ENCODE data around the gene NNMT.

The NNMT gene

DNA sequence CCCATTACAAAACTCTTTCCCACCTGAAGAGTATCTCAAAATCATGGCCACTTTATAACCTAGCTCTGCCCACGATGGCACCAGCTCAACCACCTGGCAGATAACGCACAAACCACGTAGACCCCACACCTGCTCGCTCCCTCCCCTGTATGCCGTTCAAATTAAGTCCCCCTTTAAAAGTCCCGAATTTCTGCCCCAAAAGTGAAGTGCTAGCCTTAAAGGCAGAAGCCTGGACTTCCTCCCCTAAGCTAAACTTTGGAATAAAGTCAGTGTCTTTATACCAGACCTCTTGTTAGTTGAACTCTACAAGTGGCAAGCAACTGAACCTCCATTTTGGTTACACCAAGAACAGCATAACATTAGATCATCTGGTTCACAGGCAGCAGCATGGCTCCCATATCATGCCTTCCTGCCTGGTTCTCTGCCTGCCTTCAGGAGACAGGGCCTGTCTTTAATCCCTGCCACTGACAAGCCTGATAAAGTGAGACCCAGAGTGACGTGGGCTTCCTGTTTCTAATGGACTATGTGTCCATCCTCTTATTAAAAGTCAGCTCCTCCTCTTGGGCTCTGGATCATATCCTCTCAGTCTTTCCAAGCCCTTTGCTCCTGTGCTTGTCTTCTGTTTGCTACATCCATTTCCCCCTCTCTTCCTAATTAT is 32.6 kb upstream of the NNMT start:
- DNase-seq (ENCODE audit: low spot score), result peak; percentile 45

DNA sequence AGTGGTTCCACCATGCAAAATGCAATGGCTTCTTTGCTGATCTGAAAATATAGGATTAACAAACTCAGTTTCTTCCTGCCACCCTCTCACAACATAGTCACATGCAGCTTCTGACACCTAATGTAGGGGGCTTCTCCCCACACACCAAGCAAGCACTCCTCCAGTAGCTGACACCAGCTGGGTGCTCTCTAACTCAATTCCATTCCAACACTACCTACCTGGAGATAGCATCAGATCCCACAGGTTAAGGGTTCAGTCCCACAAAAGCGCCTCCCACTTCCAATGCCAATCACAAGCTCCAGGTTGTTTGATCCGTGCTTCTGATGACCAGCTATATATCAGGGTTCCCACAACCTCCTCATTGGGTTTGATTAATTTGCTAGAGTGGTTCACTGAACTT is 31.8 kb upstream of the NNMT start:
- peak; percentile 30 for DNase-seq (ENCODE audit: low spot score)

DNA sequence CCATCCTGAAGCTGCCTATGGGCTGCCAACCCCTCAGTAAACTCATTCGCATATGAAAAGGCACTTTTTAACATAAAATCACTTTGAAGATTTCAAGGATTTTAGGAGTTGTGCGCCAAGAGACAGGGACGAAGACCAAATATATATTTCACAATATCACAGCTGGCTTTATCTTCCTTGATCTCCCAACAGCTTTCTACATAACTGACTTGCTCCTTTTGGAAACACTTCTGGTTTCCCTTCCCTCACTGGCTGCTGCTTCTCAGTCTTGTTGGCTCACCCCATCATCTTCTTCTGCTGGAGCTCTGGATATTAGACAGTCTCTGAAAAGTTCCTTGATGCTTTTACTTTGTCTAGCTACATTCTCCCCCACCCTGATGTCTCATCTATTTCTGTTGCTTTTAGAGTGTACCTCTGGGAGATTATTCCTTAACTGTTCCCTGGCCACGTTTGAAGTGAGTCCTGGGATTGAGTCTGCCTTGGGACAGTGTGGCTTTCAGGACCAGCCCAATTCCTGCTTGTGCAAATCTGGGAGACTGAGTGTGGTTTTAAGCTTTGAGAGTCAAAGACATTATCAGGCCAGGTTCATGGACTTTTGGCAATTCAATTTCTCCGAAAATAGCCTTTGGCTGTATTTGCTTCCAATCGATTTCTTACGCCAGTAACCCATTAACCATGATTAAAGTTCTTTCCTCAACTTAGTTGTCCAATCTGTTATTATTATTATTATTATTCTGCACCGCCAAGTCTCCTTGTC is 30.9 kb upstream of the NNMT start:
- DNase-seq (ENCODE audit: low spot score), result no peak

DNA sequence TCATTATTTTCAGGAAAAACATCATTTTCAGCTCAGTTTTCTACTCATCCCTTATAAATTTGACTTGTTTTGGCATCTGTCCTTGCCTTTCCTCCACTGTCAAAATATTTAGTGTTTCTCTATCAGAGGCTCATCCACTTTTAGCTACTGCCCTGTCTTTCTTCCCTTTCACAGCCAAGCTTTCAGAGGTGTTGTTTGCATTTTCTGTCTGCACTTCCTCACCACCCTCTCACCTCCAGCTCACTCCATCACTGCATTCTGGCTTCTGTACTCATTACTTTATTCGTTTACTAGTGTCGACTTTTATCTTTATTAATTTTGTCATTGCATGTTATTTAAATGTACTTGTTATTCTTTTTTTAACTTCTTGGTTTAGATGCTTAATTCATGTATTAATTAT is 26.7 kb upstream of the NNMT start:
- DNase-seq (ENCODE audit: low spot score), result no peak

DNA sequence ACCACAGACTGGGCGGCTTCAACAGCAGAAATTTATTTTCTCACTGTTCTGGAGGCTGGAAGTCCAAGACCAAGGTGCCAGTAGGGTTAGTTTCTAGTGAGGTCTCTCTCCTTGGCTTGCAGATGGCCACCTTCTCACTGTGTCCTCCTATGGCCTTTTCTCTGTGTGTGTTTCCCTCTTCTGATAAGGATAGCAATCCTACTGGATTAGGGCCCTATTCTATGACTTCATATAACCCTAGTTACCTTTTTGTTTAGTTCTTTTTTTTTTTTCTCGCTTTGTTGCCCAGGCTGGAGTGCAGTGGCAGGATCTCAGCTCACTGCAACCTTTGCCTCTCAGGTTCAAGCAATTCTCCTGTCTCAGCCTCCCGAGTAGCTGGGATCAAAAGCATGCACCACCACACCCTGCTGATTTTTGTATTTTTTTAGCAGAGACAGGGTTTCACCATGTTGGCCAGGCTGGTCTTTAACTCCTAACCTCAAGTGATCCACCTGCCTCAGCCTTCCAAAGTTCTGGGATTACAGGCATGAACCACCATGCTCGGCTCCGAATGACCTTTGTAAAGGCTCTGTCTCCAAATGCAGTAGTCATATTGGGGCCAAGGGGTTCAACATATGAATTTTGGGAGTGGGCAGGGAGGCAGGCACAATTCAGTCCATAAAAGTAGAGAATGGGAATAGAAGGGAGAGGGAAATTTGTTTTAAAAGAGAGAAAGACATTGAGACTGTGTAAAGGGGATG is 25.5 kb upstream of the NNMT start:
- DNase-seq (ENCODE audit: low spot score), result no peak

DNA sequence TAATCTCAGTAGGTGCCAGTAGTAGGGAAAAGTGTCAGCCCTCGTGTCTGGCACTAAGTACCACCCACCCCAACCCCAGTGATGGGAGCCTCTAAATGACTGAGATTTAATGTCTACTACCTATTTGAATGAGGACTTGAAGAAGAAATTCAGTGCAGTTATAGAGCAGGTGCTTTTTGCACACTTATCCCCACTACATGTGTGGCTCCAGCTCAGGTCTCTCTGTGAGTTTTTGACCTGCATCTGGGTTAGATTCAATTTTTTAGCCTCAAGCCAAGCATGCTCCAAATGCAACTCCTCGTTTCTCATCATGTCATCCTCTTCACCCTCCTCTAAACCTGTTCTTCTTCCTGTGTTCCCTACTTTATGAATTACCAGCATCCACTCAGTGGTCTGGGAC is 24.9 kb upstream of the NNMT start:
- no peak for DNase-seq (ENCODE audit: low spot score)

DNA sequence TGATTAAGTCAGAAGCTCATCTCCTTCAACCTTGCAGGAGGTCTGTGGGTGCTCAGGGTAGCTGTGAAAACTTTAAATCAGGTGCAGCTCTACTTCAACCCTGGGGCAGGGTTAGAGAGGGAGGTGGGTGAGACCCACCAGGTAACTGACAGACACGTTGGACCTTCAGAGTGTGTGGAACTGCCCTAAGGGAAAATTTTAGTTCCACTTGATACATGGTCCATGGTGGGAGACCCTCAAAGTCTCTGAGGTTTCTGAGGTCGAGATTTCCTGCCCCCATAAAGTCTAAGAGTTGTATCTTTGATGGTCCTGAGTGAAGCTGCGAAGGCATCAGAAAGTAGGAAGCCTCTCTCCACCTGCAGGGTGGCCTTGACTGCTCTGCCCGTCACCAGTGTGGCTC is 23.9 kb upstream of the NNMT start:
- no peak for DNase-seq (ENCODE audit: low spot score)

DNA sequence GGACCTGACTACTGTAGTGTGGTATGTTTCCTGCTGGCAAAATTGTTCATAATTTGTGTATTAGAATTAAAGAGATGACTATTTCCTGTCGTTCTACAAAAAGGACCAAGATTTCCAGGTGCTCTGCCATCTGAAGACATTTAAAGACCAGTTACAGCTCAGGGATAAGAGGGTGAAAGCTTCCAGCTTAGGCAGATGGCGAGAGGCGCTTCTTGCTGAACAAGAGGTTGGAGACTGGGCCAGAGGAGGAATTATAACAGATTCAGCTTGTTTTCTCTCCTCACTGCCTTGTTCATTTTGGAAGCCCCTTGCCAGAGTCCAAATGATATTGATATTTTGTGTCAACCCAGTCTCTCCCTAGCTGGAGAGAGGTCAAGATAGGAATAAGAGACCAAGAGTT is 23.1 kb upstream of the NNMT start:
- DNase-seq (ENCODE audit: low spot score), result no peak

DNA sequence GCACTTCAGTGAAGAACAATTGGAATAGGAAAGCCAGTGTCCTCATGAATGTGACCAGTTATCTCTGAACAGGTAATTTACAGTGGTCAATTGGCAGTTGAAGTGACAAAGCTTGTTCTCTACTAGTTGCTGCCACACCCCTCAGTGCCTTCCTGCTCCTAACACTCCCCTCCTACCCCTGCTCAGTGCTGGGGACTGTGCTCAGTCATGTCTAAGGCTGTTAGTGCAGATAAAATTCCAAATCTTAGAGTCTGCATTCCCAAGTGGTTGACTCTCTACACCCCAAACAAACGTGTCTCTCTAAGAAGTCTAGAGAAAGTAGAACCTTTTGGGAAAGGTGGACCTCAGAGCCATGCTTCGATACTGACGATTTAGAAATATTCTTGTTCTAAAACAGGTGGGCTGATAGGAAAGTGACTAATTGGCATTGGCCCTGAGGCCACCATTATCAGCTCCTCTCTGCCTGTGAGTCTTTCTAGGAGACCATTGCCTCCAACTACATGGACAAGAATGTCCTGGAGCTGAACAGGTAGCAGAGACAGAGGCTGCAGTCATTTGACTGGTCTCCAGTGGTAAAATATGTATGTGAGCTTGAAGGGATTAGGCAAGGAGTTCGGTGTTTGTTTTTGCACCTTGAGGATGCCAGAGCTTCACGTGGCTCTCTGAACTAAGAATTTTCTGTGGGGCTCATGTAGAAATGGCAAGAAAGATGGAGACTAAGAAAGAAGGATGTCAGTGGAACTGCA is 22.1 kb upstream of the NNMT start:
- DNase-seq (ENCODE audit: low spot score), result no peak

DNA sequence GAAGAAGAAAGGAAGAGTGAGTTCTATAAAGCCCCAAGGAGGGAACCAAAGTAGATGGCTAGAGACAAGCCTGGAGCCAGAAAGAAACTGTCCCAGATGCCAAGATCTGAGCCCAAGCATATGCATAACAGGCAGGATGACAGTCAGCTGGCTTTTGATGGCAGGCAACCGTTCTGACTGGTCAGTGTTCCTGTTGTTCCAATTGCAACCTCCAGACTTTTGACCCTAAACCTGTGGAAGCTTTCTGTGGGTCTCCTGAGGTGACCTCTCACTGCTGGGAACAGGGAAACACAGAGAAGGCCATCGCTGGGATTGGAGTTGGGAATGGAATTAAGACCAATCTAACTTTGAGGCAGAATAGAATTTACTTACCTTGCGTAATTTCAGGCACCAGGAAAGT is 21.6 kb upstream of the NNMT start:
- no peak for DNase-seq (ENCODE audit: low spot score)

DNA sequence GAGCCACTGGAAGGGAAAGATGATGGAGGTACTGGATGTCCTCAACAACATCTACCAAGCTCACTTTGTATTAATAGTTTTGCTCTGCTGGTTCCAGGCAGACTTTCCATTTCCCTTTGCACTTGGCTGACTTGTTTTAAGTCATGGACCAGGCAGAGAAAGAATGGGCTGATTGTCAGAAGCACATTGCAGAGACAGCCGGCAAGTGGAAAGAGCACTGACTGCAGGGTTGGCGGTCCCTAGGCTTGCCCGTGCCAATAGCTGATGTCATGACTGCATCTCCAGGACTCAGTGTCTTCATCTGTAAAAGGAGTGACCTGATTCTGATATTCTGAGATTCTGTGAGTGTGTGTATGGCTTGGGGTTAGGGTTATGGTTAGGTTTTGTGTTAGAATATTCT is 20.9 kb upstream of the NNMT start:
- no peak for DNase-seq (ENCODE audit: low spot score)

DNA sequence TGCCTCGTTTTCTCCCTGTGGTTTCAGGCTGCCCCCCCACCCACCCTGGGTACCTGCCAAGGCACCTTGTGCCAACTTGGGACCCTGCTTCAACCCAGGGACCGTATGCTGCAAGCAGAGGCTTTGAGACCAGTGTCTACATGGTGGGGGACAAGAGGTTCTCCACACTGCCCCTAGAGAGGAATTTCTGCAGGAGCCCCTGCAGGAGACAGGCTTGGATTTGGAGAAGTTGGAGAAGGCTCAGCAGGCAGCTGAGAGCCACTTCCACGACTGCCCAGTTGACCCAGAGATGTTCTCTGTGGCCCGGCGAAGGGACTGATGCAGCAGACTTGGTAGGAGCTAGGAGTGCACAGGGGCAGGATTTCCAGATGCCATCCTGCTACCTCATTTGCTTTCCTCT is 20.1 kb upstream of the NNMT start:
- no peak for DNase-seq (ENCODE audit: low spot score)

DNA sequence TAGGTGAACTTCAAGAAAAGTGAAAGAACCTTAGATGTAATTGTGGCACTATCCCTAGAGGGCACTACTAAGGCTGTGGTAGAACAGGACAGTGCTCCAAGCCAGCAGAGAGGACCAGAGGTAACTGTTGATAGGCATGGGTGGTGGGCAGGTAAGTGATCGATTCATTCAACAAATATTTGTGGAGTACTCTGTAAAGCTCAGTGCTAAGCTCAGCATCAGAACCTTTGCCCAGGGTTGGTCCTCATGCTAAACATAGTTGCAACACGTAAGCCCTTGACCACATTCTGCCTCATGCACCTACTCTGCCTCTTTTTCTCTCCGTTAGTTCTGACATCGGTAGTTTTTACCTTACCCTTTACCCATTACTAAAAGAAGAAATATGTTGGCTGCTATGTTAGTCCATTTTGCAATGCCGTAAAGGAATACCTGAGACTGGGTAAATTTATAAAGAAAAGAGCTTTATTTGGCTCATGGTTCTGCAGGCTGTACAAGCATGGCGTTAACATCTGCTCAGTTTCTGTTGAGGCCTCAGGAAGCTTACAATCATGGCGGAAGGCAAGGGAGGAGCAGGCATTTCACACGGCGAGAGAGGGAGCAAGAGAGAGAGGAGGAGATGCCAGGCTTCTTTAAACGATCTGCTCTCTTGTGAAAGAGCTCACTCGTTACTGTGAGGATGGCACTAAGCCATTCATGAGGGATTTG is 18.4 kb upstream of the NNMT start:
- no peak for DNase-seq (ENCODE audit: low spot score)

DNA sequence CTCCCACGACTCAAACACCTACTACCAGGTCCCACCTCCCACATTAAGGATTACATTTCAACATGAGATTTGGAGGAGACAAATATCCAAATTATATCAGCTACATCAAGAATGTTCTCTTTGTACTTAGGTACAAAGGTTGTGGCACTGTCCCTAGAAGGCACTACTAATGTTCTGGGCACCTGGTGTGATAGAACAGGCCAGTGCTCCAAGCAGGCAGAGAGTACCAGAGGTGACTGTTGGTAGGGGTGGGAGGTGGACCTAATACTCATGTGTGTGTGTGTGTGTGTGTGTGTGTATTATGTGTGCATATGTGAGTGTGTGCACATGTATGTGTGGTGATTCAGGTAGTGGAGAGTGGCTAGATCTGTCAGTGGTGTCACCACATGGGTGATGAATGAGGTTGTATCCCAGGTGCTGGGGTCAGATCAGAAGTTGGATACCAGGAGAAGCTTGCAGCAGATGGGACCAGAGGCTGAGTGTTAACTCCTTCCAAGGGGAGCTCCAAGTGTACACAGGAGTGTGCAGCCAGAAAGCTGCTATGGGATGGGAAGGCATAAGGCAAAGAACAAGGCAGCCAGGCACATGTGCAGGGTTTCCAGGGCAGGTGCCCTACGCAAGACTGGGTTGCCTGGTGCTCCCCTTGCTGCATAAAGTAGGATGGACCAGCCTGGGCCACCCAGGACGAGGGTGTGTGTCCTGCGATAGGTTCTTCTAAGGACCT is 17.7 kb upstream of the NNMT start:
- no peak for DNase-seq (ENCODE audit: low spot score)

DNA sequence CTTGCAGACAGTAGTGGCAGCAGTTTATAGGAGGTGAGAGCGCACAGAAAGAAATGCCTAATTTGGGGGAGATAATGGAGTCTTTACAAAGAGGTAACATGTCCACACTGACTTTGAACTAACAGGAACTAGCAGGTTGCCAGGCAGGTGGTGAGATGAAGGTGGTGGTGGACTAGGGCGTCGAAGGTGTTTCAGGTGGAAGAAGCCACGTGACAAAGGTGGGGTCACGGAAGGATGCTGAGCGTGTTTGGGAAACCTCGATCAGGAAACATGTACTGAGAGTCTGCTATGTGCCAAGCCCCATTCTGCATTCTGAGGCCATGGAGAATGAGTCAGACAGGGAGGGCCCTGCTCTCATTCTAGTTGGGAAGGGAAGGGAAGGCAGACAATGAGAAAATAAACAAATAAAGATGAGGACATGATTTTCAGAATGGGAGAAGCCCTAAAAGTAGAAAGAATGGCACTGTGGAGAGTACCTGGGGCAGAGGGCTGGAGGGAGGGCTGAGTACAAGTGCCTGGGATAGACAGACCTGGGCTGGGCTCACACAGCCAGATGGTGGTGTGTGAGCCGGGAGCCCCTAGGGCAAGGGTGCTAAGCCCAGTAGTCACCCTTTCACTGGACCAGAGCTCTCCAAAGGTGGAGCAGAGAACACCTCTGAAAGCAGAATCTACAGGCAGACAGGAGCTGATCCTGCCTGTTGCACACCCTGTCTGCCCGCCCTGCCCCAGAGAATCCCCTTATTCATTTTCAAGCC is 16.2 kb upstream of the NNMT start:
- DNase-seq (ENCODE audit: low spot score), result no peak

DNA sequence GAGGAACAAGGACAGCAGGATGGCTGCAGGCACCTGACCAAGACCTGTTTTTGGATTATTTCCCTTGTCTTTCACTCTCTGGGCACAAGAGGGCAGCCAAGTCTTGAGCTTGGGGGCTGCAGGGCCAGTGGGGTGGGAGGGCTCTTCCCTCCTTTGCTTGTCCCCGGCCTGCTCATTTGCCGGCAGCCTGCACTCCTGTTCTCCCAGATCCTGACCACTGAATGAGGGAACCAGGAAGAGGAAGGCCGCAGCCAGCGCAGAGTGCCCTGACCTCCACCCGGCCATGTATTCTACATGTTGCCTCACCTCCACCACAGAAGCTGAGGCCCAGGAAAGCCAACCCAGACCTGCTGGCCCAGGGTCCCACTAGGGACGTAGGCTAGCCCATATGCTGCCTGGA is 15.5 kb upstream of the NNMT start:
- no peak for DNase-seq (ENCODE audit: low spot score)

DNA sequence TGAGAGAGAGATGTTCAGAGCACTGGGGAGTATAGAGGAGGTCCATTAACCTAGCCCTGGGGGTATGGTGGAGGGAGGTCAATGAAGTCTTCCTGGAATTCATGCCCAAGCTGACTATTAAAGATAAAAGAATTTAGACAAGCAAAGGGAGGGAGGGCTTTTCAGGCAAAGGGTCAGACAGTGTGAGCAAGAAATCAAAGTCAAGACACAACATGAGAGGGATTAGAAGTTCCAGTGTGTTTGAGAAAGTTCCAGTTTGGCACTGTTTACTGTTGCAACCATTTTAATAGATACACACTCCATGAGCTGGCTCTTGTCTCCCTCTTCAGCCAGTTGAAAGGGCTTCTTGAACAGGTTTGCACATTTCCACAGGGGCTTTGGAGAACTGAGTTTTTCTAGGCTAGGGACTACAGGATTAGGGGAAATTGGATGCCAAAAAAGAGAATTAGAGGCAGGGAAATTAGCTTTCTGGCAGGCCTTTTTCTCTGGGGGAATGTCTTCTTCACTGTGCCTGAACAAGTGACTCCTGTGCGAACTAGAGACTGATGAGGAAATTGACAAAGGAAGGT is 14.7 kb upstream of the NNMT start:
- DNase-seq (ENCODE audit: low spot score), result no peak

DNA sequence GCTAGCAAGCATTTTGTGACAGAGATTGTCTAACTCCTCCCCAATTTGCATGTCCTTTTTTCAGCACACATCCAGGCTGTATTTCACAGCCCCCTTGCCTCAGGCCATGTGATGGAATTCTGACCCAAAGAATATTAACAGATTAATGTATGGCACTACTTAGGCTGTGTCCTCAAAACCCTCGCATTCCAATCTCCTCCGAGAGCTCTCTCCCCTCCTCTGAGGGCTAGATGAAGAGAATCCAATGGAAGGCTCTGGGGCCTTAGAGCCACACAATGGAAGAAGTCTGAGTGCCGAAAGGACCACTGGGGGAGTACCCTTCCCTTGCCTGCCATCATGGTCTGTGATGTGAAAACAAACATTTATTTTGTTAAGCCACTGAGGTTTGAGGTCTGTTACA is 13.7 kb upstream of the NNMT start:
- no peak for DNase-seq (ENCODE audit: low spot score)

DNA sequence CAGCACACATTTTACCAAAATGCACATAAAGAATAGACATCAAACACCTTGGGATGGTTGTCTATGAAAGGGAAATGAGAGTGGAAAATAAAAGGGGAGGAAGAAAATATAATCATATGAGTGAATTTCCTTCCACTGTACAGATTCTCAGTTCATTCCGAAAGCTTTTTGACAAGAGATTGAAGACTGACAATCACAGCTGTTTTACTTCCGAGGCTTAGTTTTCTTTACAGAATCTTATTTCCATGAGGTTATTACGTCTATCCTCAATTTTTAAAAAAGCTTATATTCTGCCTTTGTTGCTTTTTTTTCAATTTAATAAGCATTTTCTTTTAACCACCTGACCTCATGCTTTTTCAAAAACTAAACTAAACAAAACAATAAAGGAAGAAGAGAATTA is 12.8 kb upstream of the NNMT start:
- DNase-seq (ENCODE audit: low spot score), result no peak

DNA sequence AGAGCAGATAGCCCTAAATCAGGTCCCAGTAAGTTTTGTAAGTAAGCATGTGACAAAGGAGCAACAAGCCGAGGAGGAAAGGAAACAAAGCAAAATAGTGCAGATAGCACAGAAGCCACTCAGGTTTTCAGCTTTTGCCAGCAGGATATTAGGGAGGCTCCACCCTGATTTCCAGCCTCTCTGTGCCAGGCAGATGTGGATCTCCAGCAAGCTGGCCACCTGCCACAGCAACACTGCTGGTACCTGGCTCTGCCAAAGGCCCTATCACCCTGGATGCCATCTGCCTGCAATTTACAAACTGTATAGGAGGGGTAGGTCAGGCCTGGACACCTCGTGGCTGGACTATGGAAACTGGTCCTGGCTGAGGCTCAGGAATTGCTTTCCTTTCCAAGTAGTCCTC is 12.2 kb upstream of the NNMT start:
- no peak for DNase-seq (ENCODE audit: low spot score)
